Stomach (tissue), 4 donors: ENCODE data around the gene OR4D2.

Experiments
- CTCF ChIP-seq, 7 experiments: fragments of 450-650 bp in 4 of 7; fragments of 200-600 bp in 3 of 7; sonication (generic) in 3 of 7; IDR thresholded peaks; one replicate each; pipeline ENCODE4 v1.5.1; 2016 to 2019; ENCODE audit warnings: antibody characterized with exemption in 7 of 7, control low read depth in 2 of 7, mild to moderate bottlenecking in 1 of 7
- POLR2A ChIP-seq, 4 donors: fragments of 450-650 bp; IDR thresholded peaks; one replicate each; pipeline ENCODE4 v1.6.1; 2016; ENCODE audit warnings: antibody characterized with exemption in 4 of 4, control low read depth in 2 of 4, mild to moderate bottlenecking in 1 of 4, moderate library complexity in 1 of 4

- no peak for TF ChIP-seq CTCF (IDR thresholded peaks at IDR 0.05)
- TF ChIP-seq POLR2A (IDR thresholded peaks at IDR 0.05), result no peak
Observed at GRCh38 chr17:58153046-58153445, 13.7 kb upstream of the OR4D2 start.
